ENCODE measurements around the gene TTBK2. TPM values are rescaled to one million over a fixed set of nuclear protein-coding genes. Genes with fewer than 3 reads are reported as not detected.

Gene TTBK2
- total and polyA plus RNA-seq, 10 of the 15 experiments (the other 5 are each of a cell fraction or from before 2014, with no cell fraction given), result 0.66 to 9.1 (median 3.7) TPM

DNA sequence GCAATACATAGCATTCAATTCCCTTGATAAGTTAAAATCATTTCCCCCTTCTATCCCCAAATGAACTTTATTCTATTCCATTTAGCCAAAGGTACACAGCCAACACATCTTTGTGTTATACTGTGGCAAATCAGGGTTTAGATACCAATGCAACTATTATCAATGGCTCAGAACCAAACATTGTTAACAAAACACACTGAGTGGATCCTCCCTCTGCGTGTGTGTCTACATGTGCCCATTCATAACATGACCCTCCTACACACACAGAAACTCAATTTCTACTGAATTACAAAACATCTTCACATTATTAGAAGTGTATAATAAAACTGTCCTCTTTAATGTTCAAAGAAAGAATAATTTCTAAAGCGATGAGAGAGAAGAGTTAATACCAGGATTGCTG lies 1.3 kb downstream of the TTBK2 start:
- no peaks in the 10 kb centered on the region for H4K20me1 ChIP-seq (ENCODE audit: control insufficient read depth, insufficient read depth)
- CTCF ChIA-PET, result interaction anchor here (0.6 to 1.1 kb wide), 2 partner anchors 123 to 181 kb away, joined by 3 read pairs; no protein-coding TSS in a partner anchor
- H3K9ac ChIP-seq (ENCODE audit: control insufficient read depth, insufficient read depth, low read length), result peak overlapping the region; percentile 79
- no peak for TF ChIP-seq ESRRA (IDR thresholded peaks at IDR 0.05; ENCODE audit: low read length)
- 0 out of 2 replicates have a peak, but pooled peaks have one; percentile 5 for TF ChIP-seq CREB1 (IDR thresholded peaks at IDR 0.05; ENCODE audit: low read depth)
- TF ChIP-seq POU2F2 (IDR thresholded peaks at IDR 0.05; ENCODE audit: borderline replicate concordance, low read depth, low read length), result no peak
- no peak for TF ChIP-seq STAT3 (IDR thresholded peaks at IDR 0.05; ENCODE audit: low read depth, low read length)
- no peak for TF ChIP-seq RCOR1 (conservative IDR thresholded peaks at IDR 0.05; ENCODE audit: low read depth, low read length)
- peak; percentile 49; the same call in 1 of the 2 replicates for TF ChIP-seq JUNB (IDR thresholded peaks at IDR 0.05)
- no peak for TF ChIP-seq SREBF1 (IDR thresholded peaks at IDR 0.05; ENCODE audit: low read length)
- DNase-seq (ENCODE audit: low read depth, low spot score), result no peak
- in situ Hi-C loops (cut with MboI), result no loop called here
- POLR2A ChIA-PET, result interaction anchor here (0.6 to 1.0 kb wide), 2 partner anchors 34 to 206 kb away, joined by 3 read pairs; no protein-coding TSS in a partner anchor
- ATAC-seq, result no peak
- SMC1A ChIA-PET (ENCODE audit: uncharacterized antibody, unreplicated experiment), result no interaction called here
- H2AFZ ChIP-seq (ENCODE audit: control insufficient read depth, low read depth, low read length), result peak overlapping the region; percentile 85; the same call in 1 of the 2 replicates
- peaks cover 29% of the 10 kb centered on the region for H3K79me2 ChIP-seq (ENCODE audit: control insufficient read depth, insufficient read depth, low read length)
- WGBS (ENCODE audit: insufficient coverage, insufficient replicate concordance, low lambda C conversion rate, missing lambda C conversion rate), result 28% methylated on average over 2 of the region's 2 CpGs
- BruUV-seq (replicated peaks), result TSS peak; percentile 72
- H3K4me2 ChIP-seq (ENCODE audit: control insufficient read depth, insufficient read depth), result peak overlapping the region; percentile 85
- no peaks in the 10 kb centered on the region for H3K27me3 ChIP-seq (replicated peaks in 1 of 2; ENCODE audit: control insufficient read depth in 2 of 2, insufficient read depth in 2 of 2, low read length in 1 of 2)
- H3K9me3 ChIP-seq (replicated peaks; ENCODE audit: control insufficient read depth, insufficient read depth, low read length), result no peaks in the 10 kb centered on the region; the same call in 2 of the 3 replicates
- intact Hi-C loops (cut with micrococcal nuclease; ENCODE audit: unreplicated experiment), result loop anchor here (2.0 kb wide), 1 partner anchor 215 kb away; no protein-coding TSS in a partner anchor
- H3K4me1 ChIP-seq (ENCODE audit: control insufficient read depth, insufficient read depth, low read length), result peaks cover 21% of the 10 kb centered on the region
- peak overlapping the region; percentile 80 for H3K4me3 ChIP-seq
- no peak overlapping the region; the same call in 1 of the 2 replicates for H3K27ac ChIP-seq (ENCODE audit: control insufficient read depth, insufficient read depth)
- RAD21 ChIA-PET (ENCODE audit: unreplicated experiment), result interaction anchor here (0.7 to 1.1 kb wide), 3 partner anchors 10 to 433 kb away, joined by 3 to 4 read pairs (median 4); no protein-coding TSS in a partner anchor
- FAIRE-seq, result no peak
- H3K36me3 ChIP-seq (ENCODE audit: control insufficient read depth in 2 of 2, insufficient read depth in 2 of 2, low read length in 1 of 2), result no peaks in the 10 kb centered on the region

DNA sequence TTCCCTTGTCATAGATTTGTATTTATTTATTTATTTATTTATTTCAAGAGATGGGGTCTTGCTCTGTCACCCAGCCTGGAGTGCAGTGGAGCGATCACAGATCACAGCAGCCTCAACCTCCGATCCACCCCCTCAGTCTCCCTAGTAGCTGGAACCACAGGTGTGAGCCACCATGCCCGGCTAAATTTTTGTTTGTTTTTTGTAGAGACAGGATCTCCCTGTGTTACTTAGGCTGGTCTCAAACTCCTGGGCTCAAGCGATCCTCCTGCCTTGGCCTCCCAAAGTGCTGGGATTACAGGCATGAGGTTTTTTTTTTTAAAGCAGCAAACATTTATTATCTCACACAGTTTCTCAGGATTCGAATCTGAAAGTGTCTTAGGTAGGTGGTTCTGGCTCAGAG lies 2.5 kb downstream of the TTBK2 start:
- Histone ChIP-seq H3K79me2 (ENCODE audit: control insufficient read depth, insufficient read depth, low read length) (peaks cover 29% of the 10 kb centered on the region), H3K9ac (ENCODE audit: control insufficient read depth, insufficient read depth, low read length) (peak overlapping the region; percentile 26; the same call in 1 of the 2 replicates)
- no peak for FAIRE-seq
- TF ChIP-seq SMC3 (IDR thresholded peaks at IDR 0.05; ENCODE audit: borderline replicate concordance, low read length) (no peak), ZSCAN29 (IDR thresholded peaks at IDR 0.05) (no peak), FOXM1 (IDR thresholded peaks at IDR 0.05; ENCODE audit: low read depth, low read length) (no peak), SUZ12 (IDR thresholded peaks at IDR 0.05; ENCODE audit: unreplicated experiment) (no peak), TCF3 (IDR thresholded peaks at IDR 0.05; ENCODE audit: borderline replicate concordance, insufficient read depth, low read depth, low read length) (no peak), CHD4 (IDR thresholded peaks at IDR 0.05) (no peak), PAX5 (IDR thresholded peaks at IDR 0.05; ENCODE audit: borderline replicate concordance, low read depth, low read length) (no peak), EGR1 (IDR thresholded peaks at IDR 0.05; ENCODE audit: borderline replicate concordance in 1 of 2, low read depth in 2 of 2, low read length in 2 of 2) (peak in 1 of 2 experiments; percentile 33; a peak in 1 of 3 replicates), ZNF384 (IDR thresholded peaks at IDR 0.05; ENCODE audit: borderline replicate concordance, low read depth, low read length) (0 out of 2 replicates have a peak, but pooled peaks have one; percentile 20), SREBF1 (IDR thresholded peaks at IDR 0.05; ENCODE audit: low read length) (no peak)
- TF ChIP-seq, protein P1, sequence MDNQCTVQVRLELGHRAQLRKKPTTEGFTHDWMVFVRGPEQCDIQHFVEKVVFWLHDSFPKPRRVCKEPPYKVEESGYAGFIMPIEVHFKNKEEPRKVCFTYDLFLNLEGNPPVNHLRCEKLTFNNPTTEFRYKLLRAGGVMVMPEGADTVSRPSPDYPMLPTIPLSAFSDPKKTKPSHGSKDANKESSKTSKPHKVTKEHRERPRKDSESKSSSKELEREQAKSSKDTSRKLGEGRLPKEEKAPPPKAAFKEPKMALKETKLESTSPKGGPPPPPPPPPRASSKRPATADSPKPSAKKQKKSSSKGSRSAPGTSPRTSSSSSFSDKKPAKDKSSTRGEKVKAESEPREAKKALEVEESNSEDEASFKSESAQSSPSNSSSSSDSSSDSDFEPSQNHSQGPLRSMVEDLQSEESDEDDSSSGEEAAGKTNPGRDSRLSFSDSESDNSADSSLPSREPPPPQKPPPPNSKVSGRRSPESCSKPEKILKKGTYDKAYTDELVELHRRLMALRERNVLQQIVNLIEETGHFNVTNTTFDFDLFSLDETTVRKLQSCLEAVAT (IDR thresholded peaks at IDR 0.05), result peak; percentile 57; the same call in 1 of the 2 replicates

More for the DNA sequence above, 2.5 kb downstream of the TTBK2 start:
- ATAC-seq, result no peak
- in situ Hi-C loops (cut with MboI), result no loop called here
- DNase-seq (ENCODE audit: low read depth, low spot score), result no peak
- SMC1A ChIA-PET (ENCODE audit: uncharacterized antibody, unreplicated experiment), result interaction anchor here (0.6 to 2.0 kb wide), 4 partner anchors 8 to 928 kb away, joined by 3 to 8 read pairs (median 4); no protein-coding TSS in a partner anchor
- no peaks in the 10 kb centered on the region for H3K27me3 ChIP-seq (replicated peaks in 1 of 2; ENCODE audit: control insufficient read depth in 2 of 2, insufficient read depth in 2 of 2, low read length in 1 of 2)
- H3K9me3 ChIP-seq (replicated peaks; ENCODE audit: control insufficient read depth, insufficient read depth, low read length), result no peaks in the 10 kb centered on the region; the same call in 2 of the 3 replicates
- BruUV-seq (replicated peaks), result no TSS peak
- no peak overlapping the region for H2AFZ ChIP-seq (ENCODE audit: control insufficient read depth, low read depth, low read length)
- RAD21 ChIA-PET (ENCODE audit: unreplicated experiment), result interaction anchor here (0.8 to 2.0 kb wide), 4 partner anchors 8 to 341 kb away, joined by 3 to 8 read pairs (median 4); no protein-coding TSS in a partner anchor
- intact Hi-C loops (cut with micrococcal nuclease; ENCODE audit: unreplicated experiment), result loop anchor here (2.0 kb wide), 1 partner anchor 213 kb away; no protein-coding TSS in a partner anchor
- H3K4me2 ChIP-seq (ENCODE audit: control insufficient read depth, insufficient read depth), result peak overlapping the region; percentile 85
- H4K20me1 ChIP-seq (ENCODE audit: control insufficient read depth, insufficient read depth), result no peaks in the 10 kb centered on the region
- peaks cover 21% of the 10 kb centered on the region for H3K4me1 ChIP-seq (ENCODE audit: control insufficient read depth, insufficient read depth, low read length)
- 18% methylated on average over 5 of the region's 5 CpGs for WGBS (ENCODE audit: insufficient coverage, insufficient replicate concordance, low lambda C conversion rate, missing lambda C conversion rate)
- CTCF ChIA-PET, result interaction anchor here (0.6 to 2.3 kb wide), 7 partner anchors 8 to 1751 kb away, joined by 3 to 13 read pairs (median 4); no protein-coding TSS in a partner anchor
- H3K27ac ChIP-seq (ENCODE audit: control insufficient read depth, insufficient read depth), result 0 out of 2 replicates have a peak overlapping the region, but pooled peaks have one; percentile 29
- H3K36me3 ChIP-seq (ENCODE audit: control insufficient read depth in 2 of 2, insufficient read depth in 2 of 2, low read length in 1 of 2), result no peaks in the 10 kb centered on the region
- POLR2A ChIA-PET, result interaction anchor here (1.9 kb wide), 1 partner anchor 9 kb away, joined by 6 read pairs; no protein-coding TSS in a partner anchor
- H3K4me3 ChIP-seq, result peak overlapping the region; percentile 59
